D341Med (cell line): ENCODE measurements around the gene ATRIP.

ENCODE experiments used
- DNase-seq: peaks from one replicate; pipeline ENCODE4 v3.0.0; 2012; ENCODE audit warnings: low spot score

ATRIP gene

DNA sequence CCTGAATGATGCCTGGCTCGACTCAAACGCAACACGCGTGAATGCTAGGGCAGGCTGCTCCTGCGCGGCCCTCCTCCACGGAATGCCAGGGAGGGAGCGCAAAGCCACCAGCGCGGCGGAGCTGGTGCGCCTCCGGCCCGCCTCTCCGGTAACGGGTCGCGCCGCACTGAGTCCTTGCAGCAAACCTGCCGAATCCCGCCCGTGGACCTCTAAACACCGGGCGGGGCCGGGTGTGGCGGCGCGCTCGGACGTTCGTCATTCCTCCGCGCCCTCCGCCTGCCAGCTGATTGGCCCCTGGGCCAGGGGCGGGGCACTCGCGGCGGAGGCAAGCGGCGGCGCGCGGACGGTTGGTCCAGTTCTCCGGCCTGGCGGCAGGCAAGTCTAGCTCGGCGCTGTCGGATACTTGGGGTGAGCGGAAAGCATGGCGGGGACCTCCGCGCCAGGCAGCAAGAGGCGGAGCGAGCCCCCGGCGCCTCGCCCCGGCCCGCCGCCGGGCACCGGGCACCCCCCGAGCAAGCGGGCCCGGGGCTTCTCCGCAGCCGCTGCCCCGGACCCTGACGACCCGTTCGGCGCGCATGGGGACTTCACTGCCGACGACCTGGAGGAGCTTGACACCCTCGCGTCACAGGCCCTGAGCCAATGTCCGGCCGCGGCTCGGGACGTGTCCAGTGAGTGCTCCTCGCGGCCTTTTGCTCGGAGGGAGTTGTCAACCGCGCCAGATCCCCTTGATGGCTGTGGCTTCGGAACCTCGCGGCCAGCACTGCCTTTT is at the start of gene ATRIP:
TSS of gene ATRIP (plus strand) at position 313 of the 769 bp plus-strand sequence. CDS start at position 422, 109 bp downstream.
- peak; percentile 98 for DNase-seq

DNA sequence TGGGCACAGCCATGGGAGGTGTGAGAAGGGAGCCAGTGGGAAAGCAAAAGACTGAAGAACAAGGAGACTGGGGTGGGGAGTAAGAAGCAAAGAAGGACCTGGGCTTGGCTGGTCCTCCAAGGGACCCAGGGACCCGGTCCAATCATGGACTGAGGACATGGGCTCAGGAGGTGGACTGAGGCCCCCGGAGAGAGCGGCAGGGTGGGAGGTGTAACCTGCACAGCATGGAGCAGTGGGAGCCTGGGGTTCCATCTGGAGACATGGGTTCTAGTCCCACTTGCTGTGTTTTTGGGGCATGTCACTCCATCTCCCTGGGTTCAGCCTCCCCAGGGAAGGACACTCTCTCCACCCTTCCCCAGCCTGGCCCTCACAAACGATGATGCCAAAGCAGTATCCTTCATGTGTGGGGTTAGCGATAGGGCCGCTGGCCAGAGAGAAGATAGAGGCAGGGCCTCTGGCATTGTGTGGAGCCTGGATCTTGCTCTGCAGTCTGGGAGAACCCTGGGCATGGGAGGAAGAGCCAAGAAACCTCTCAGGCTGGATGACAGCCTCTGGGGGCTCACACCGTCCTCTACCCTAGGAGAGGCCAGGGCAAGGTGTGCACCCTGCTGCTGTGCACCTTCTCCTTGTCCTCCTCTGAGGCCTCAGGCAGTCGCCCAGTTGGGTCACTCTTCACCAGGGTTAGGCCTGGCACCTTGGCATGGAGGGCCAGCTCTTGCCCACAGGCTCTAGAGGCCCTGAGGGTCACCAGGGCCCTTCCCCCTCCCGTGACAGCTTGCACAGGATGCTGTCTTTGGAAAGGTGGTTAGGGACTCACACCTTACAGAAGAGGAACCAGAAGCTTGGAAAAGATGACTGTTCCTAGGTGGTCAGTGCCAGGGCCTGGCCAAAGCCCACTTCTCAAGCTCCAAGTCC is 48.5 kb upstream of the ATRIP start:
- peak; percentile 21 for DNase-seq

GRCh38 chr3:48398701-48399386 is 47.7 kb upstream of the ATRIP start:
- DNase-seq: no peak

DNA sequence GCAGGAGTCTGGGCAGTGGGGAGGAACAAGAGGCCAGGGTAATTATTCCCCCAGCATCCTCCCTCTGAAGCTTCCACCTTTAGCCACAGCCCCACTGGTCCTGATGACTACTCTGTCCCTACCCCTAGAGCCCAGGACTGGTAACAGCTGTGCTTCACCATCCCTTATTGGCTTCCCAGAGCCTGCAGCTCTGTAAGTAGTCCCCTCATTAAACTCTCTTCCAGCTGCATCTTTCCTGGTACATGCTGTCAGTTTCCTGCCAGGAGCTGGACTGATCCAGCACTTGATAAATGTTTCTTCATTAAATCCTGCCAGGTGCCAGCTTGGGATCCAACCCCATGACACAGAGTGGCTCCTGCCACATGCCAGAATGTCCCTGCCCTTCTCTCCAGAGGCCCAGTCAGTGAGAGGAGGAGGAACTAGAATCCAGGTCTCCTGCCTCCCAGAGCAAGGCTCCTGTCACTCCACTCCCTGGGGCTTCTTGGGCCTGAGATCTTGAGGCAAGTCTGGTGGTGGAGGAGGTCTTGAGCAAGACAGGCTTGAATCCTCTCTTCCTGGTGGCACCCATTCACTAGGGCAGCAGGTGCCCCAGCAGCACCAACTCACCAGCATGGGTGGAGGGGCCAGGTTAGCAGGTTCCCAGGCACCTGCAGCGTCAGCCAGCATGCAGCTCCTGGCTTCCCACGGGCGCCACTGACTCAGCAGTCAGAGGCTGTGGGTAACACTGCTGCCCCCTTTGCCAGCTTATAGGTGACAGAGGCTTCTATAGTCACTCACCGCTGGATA is 47.0 kb upstream of the ATRIP start:
- DNase-seq: peak; percentile 30

DNA sequence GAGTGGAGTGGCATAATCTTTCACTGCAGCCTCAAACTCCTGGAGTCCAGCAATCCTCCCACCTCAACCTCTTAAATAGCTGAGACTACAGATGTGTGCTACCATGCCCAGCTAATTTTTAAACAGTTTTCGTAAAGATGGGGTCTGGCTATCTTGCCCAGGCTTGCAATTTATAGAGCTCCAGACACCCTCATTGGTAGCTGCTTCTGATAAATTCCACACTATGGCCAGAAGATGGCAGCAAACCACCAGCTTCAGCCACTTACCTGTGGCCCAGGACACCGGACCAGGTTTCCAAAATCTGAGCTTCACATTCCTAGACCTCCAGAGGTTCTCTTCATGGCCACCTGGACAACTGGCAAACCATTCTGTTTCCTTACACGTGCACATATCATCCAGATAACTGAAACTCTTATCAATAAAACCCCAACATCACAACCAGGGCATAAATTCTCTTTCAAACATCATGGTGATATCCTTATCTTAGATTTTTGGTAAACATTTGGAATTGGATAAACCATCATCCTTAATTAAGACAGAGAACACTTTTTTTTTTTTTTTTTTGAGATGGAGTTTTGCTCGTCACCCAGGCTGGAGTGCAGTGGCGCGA is 45.6 kb upstream of the ATRIP start:
- DNase-seq: peak; percentile 79

DNA sequence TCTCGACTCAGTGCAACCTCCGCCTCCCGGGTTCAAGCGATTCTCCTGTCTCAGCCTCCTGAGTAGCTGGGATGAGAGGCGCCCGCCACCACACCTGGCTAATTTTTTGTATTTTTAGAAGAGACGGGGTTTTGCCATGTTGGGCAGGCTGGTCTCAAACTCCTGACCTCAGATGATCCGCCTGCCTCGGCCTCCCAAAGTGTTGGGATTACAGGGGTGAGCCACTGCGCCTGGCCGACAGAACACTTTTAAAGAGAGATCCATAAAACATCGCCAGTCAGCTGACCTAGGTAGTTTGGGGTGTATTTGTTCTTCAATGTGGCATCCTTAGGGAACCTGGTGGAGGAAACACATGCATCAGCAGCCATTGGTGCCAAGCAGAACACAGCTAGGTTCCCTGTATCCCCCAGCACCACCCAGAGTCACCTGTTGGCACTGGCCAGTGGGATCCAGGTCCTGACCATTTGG is 45.1 kb upstream of the ATRIP start:
- peak; percentile 22 for DNase-seq

GRCh38 chr3:48402281-48402732 is 44.2 kb upstream of the ATRIP start:
- peak; percentile 24 for DNase-seq

DNA sequence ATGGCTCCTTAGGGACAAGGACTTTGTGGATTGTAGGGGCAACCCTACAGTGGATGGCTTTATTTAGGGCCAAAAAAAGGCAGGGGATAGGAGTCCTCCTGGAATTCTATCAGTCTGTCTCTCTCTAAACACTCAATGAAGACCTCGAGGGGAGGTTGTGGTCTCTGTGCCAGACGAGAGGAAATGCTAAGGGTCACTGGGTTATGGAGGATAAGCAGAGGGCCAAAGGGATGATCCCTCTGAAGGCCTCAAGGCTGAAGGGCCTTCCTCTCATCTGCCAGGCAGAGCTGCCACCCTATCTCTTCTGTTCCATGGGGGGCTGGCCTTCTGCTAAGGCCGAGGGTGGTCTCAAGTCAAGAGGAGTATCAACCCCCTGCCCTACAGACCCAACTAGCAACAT is 43.6 kb upstream of the ATRIP start:
- DNase-seq: no peak

DNA sequence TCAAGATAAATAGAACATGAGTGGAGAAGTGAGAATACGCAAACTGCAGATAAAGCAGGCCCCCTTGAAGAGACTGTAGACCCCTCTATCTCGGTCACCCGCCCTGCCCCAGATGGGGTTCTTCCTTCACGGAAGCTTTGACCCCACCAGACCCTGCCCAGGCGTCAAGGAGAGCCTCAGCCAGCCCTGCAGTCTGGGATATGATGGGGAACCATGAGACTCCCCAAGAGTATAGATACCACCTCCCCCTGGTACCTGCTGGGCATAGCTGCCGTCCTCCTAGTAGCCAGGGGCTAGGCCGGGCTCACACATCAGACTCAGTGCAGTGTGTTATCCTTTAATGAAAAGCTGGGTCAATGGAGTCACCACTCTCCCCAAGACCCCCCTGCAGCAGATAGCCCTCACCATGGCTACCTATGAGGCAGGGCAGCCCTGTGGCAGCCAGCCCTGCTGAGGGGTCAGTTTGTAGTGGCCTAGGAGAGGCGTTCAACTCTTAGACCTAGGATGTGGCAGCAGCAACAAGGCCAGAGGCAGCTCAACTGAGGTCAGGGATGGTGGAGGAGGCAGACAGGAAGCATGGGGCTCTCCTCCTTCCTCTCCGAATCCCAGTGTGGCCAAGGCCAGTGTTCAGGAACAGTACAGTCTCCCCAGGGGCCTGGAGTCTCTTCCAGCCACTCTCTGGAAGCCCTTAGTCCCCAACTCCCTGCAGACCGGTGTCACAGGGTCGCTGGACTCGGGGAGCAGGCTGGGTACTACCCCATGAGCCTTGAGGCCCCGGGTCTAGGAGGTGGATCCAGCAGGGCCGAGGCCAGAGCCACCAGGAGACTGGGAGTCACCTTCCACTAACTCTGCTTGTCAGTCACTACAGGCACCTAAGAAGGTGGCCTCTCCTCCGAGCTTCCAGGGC is 42.8 kb upstream of the ATRIP start:
- peak; percentile 16 for DNase-seq

- peak; percentile 11 for DNase-seq
These were observed 41.8 kb upstream of the ATRIP start for GRCh38 chr3:48404440-48405342.

DNA sequence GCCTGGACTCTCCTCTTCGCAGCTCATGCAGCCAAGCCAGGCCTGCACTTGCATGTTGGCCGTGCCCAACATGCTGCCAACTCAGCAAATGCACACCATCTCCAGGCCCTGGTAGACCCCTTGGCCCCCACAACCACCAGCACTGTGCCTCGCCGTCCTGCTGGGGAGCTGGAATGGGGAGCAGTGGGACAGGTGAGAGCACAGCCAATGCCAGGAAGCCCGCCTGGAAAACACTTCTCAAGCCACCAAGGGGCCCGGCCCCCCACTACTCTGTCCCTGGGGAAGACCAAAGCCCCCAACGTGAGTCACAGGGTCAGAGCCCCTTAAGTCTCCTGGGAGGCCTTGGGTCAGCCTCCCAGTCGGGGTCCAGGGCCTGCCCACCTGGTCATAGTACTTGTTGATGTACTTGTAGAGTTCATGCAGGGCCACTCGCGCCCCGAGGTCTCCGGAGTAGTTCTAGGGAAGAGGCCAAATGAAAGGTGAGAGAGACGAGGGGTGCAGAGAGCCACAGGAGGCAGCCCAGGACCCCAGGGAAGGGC is 41.1 kb upstream of the ATRIP start:
- DNase-seq: peak; percentile 3

DNA sequence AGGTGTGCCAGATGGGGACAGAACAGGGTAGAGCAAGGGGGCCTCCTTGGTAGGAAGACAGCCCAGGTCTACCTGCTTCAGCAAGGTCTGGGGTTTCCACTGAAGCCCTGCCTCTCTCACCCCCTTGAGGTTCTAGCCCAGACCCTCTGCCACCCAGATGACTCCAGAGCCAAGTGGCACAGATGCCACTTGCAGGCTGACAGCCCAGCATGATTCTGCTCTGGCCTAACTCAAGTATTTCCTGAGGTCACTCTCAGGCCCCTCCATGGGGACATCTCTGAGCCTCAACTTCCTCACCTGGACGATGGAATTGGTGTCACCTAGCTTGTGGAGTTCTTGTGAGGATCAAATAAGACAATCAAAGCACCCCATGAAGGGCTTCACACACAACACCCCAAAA is 40.6 kb upstream of the ATRIP start:
- peak; percentile 9 for DNase-seq

DNA sequence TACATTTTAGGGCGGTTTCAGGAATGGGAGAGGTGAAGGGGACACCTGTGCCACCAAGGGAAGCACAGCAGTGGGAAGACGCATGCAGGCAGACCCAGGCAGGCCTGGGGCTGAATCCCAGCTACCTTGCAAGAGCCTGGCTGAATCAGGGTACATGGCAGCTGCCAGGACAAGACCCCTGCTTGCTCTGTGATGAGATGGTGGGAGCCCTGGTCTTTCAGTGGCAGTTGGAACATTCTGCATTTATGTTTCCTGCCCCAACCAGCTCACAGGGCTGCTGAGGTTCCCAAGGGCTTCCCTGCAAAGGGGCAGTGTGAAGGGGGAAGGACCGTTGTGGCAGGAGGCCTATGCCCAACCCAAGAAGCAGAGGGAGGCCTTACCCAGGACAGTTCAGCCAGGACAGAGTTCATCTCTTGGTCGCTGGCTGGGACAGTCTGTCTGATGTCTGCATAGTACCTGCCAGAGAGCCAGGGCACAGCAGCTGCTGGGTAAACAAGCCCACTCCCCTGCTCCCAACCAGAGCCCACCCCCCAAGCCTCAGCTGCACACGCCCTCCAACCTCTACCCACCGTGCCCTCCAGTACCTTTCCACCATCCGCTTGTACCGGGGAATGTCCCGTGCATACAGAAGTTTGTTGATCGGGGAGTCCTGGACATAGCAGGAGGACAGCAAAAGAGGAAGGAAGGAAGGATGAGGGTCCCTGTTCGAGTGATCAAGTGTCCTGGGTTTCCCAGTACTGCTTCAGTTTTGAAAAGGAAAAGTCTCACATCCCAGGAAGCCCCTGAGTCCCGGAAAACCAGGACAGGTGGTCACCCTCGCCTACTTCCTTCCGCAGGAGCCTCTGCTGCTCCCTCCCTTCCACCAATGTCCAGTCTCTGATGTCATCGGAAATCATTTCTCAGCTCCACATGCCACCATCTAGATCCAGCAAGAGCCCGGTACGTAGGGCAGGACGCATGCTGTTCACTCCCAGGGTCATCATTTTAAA is 39.8 kb upstream of the ATRIP start:
- DNase-seq: peak; percentile 14

GRCh38 chr3:48407542-48408099 is 38.9 kb upstream of the ATRIP start:
- DNase-seq: peak; percentile 18

DNA sequence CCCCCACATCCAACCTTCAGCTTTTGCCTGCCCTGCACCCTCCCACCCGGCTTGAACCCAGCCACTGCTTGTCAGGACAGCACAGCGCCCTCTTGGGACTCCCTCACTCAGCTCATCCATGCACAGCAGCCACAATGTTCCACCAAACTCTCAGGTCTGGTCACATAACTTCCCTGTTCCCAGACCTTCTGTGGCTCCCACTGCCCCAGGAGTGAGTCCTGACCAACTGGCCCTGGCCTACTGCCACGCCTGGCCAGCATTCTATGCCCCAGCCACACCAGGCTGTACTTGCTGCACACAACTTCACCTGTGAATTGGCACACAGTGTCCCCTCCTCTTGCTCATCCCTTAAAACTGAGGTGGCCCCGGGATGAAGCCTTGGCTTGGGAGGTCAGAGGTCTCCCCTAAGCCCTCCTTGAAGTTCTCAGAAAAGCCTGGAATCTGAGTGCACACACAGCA is 37.7 kb upstream of the ATRIP start:
- DNase-seq: peak; percentile 26

- peak; percentile 18 for DNase-seq
These were observed 37.0 kb upstream of the ATRIP start for GRCh38 chr3:48409291-48410201.
